ENCODE data around the gene C11orf24. TPM values are rescaled to one million over a fixed set of nuclear protein-coding genes. Genes with fewer than 3 reads are reported as not detected.

C11orf24 gene
- total and polyA plus RNA-seq, 2 donors = 5.9 to 17.7 TPM

Other genes with a start within 250 kb of the C11orf24 start
- gene NDUFS8, start 241.3 kb downstream of the C11orf24 start, total RNA-seq = 145 TPM
- 84.1 TPM for gene NDUFS8, start 241.3 kb downstream of the C11orf24 start, polyA plus RNA-seq
- gene TCIRG1, start 232.9 kb downstream of the C11orf24 start, total RNA-seq = 44.8 TPM
- 236 TPM for gene TCIRG1, start 232.9 kb downstream of the C11orf24 start, polyA plus RNA-seq
- gene CHKA, start 150.6 kb downstream of the C11orf24 start, total RNA-seq = 8.7 TPM
- 46.0 TPM for gene CHKA, start 150.6 kb downstream of the C11orf24 start, polyA plus RNA-seq
- 33.1 TPM for gene KMT5B, start 58.7 kb downstream of the C11orf24 start, total RNA-seq
- 32.7 TPM for gene KMT5B, start 58.7 kb downstream of the C11orf24 start, polyA plus RNA-seq
- gene LRP5, start 40.6 kb upstream of the C11orf24 start, total RNA-seq = 10.1 TPM
- gene LRP5, start 40.6 kb upstream of the C11orf24 start, polyA plus RNA-seq = 22.1 TPM
- gene PPP6R3, start 188.8 kb upstream of the C11orf24 start, total RNA-seq = 103 TPM
- 45.8 TPM for gene PPP6R3, start 188.8 kb upstream of the C11orf24 start, polyA plus RNA-seq

All from thymus (tissue), 2 donors.